Activated gamma-delta T cell (primary cell): ENCODE results near the gene GOLGB1.
"Not testable (repeated sequence)": the region's sequence is repeated elsewhere in the genome, so short reads cannot be mapped to it uniquely, and the experiment has no call there.

Source experiments
- DNase-seq: peaks from one replicate; lab custom pipeline; 2025; lab: John Stamatoyannopoulos, UW

The GOLGB1 gene

DNA sequence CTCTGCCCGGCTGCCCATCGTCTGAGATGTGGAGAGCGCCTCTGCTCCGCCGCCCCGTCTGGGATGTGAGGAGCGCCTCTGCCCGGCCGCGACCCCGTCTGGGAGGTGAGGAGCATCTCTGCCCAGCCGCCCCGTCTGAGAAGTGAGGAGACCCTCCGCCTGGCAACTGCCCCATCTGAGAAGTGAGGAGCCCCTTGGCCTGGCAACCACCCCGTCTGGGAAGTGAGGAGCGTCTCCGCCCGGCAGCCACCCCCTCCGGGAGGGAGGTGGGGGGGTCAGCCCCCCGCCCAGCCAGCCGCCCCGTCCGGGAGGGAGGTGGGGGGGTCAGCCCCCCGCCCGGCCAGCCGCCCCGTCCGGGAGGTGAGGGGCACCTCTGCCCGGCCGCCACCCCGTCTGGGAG, 60.8 kb downstream of the GOLGB1 start:
- DNase-seq, result not testable (repeated sequence)

DNA sequence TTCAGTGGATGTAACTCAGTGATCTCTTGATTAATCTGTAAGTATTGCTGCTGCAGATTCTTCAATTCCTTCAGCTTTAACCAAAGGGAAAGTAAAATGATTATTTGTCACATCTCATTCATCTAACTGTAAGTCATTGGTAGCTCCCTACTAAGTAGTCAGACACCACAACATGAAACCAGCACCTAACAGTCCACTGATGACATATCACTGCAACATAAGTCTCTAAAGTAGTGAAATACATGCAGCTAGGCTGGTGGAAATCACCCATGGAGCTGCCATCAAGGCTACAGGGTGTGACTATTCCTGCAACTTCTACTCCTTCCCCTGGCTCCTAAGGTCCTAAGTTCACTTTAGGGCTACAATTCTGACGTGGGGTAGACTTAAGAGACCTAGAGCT, 67.7 kb downstream of the GOLGB1 start:
- DNase-seq, result no peak

DNA sequence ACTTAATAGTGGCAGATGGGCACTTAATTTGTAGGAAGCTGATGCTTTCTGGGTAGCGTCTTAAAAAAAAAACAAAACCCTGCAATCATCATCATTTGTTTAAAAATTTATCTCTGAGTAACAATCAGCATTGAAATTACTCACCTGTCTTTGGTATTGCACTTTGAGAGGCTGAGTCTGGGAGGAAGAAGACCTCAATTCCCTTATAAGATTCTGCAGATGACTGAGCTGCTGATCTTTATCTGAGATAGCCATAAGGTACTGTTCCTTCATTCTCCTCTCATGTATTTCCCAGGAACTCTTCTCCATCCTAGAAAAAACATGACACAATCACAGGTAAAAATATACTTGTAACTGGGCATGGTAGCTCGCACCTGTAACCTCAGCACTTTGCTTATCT, 72.4 kb downstream of the GOLGB1 start:
- DNase-seq, result no peak

DNA sequence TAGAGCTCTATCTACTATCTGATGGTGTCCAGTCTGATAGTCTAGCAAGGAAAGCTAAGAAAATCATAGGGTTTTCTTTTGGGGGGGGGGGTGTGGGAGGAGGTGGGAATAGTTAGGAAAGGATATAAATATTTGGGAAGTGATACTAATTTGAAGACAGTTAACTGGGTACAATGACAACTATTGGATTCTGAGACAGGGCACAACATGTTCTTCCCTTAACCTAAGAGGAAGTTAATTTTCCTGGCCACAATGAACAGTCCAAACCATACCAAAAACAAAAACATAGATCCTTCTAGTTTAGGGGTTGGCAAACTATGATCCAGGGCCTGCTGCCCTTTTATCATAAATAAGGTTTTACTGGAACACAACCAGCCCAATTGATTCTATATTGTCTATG, 78.9 kb downstream of the GOLGB1 start:
- DNase-seq, result no peak

DNA sequence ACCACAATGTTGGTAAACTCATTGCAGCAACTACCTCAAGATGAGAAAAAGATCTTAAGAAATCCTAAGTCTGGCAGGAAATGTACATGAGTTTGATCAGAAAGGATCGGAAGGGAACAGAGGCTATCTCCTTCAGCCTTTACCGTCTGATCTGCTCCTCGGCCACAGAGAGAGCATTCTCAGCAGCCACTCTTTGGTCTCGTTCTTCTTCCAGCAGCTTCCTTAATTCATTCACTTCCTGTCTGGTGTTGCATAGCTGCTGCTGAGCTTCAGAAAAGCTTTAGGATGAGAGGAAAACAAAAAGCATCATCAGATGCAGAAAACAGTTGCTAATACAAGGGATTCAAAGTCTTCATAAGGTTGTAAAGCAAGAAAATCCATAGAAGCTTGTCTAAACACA, 82.2 kb downstream of the GOLGB1 start:
- no peak for DNase-seq

DNA sequence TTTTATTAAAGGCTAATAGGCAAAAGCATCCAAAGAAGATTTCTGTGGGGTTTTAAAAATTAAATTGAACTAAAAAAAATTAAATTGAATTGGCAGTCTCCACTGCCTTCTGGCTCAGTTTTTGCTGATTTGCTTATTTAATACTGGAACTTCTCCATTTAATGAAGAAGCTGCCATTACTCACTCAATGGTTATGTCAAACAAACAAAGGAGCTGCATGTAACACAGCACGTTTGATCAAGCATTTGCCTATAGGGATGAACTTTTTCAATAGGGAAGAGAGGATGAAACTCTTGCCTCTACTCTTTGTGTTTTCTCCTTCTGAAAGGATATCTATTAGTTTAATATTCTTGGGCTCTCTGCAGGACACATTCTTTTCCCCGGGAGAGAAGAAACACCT, 84.1 kb downstream of the GOLGB1 start:
- no peak for DNase-seq

DNA sequence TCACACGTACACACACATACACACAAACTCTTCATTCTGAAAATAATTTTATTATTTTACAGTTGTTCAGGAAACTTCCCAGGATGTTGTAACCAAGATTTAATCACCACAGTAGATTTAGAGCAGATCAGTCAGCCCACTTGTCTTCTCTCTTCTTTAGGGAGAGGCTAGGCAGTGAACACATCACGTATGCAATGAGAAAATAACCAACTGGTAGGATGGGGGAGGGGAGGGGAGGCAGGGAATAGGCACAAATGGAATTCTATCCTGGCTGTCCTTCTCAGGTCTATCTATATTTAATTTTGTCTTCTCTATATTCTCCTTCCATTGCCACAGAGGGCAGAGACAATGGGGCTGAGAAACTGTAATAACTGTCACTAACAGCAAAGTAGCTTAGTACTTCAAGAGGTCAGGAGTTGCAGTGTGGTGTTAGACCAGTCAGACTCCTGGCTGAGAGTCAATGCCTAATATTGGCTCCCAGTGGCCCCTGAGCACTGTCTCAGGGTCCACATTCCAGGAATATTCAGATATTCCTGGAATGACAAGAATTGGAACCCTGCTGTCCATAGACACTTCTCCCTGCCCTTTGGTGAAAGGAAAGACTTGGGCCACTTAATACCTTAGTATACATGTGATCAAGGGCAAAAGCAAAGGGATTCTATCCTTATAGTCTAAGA, 86.2 kb downstream of the GOLGB1 start:
- DNase-seq, result no peak

DNA sequence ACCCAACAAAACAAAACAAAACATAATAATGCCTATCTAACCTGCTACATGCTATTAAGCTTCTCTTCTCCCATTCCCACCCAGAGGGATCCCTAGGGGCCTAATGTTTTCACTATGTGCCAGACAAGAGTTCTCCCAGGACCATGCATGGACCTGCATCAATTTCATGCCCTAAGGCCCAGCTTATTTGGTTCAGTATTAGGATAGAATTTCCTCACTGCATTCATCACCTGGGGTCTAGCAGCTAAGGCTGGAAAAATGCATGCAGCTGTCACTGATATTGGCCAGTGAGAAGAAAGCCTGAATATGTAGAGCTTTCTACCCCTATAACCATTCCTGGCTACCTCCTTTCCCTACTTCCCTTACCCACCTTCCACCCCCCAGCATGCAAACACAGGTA, 86.8 kb downstream of the GOLGB1 start:
- no peak for DNase-seq

DNA sequence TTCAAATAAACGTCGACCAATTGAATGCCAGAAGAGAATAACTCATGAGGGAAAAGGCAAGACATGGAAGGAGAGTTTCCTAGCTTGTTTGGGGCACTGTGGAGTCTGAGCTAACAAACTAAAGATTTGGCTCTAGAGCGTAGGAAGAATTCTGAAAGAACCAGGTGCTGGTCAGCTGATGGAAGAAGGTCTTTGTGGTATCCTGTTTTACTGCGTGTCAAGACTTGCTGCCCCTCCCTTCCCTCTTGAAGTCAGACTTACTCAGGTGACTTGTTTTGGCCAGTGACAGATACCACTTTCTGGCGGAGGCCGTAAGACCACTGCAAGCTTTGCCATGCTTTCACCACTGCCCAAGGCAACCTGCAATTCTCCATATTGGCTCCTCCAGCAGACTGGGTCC, 88.2 kb downstream of the GOLGB1 start:
- no peak for DNase-seq

DNA sequence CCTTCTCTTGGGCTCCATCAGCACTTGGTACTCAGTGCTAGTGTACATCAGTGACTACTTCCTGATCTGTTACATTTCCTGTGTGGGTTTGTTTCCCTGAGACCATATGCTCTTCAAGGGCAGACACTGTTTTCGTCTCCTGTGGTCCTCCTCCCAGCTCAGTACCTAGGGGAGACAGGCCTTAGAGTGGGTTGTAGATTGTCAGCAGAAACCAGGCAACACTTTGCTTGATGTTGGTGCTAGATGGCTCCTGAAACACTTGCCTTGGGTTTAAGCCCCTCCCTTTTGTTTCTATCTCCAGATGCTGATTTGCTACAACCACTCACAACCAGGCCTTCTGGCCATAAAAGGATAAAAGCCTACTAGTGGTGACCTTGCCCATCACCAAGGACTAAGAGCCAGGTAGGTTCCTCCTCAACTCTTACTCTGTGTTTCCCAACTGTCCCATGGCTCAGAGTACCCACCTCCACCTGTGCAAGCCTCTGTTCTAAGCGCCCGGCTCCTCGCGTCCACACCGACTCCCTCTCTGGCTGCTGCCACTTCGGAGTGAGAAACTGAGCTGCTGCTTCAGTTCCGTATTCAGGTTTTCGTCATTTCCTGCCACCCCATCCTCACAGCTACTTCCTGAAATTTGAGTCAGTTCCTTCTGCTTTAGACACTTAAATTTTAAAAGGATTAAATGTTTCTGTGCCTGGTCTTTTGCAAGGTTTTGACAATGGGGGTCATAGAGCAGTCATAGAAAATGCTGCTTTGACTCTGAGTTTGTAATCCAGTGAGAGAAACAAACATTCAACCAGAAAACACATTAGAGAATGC, 89.0 kb downstream of the GOLGB1 start, which contains the start of gene HCLS1:
Gene HCLS1, minus strand, starts transcription at position 548 of the 816 bp plus-strand sequence. CDS start 2,556 bp downstream, outside the sequence.
- DNase-seq, result peak; percentile 17

DNA sequence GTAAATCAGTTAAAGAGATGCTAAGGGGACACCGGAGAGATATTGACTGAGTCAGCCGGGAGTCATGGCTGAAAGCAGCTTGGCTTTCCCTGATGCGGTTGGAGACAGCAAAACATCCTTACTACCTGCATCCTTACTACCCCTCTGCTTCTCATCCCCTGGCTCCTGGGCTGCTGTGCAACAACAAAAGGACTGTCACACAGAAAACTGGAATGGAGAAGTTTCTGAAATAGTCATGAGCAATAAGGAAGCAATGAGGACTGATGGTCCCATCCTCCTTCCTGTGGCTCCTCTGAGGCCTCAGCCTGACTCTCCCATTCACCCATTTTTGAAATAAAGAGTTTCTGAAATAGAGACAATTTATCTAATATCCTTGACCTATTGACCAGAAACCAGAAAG, 90.0 kb downstream of the GOLGB1 start:
- DNase-seq, result no peak

DNA sequence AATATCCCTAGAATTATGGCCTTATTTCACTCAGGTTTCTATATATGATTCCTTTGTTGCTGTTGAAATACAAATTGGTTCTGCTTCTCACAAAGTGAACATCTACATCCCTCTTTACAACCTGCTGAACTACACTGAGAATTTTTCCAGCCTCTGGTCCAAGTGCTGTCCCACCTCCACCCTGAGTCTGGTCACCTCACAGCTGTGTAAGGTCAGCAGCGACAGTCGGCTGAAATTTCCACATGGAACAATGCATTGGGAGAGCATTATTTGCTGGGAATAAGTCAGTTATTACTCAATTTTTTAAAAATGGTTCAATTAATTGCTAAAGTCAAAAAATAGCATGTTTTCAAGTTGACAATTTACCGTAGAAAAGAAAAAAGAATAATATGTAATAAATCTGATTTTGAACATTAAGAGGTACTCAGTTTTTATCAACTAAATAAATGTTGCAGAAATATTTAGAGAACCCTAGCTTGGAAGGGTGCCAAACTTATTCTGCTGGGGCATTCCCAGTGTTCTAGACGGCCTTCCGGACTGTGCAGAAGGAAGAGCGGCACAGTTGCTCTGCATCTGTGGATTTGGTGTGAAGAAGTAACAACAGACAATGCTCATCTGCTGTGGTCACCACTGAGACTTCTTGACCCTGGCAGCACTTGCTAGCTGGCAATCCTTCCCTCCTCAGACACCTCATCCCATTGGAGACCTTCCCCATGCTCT, 90.7 kb downstream of the GOLGB1 start:
- no peak for DNase-seq

DNA sequence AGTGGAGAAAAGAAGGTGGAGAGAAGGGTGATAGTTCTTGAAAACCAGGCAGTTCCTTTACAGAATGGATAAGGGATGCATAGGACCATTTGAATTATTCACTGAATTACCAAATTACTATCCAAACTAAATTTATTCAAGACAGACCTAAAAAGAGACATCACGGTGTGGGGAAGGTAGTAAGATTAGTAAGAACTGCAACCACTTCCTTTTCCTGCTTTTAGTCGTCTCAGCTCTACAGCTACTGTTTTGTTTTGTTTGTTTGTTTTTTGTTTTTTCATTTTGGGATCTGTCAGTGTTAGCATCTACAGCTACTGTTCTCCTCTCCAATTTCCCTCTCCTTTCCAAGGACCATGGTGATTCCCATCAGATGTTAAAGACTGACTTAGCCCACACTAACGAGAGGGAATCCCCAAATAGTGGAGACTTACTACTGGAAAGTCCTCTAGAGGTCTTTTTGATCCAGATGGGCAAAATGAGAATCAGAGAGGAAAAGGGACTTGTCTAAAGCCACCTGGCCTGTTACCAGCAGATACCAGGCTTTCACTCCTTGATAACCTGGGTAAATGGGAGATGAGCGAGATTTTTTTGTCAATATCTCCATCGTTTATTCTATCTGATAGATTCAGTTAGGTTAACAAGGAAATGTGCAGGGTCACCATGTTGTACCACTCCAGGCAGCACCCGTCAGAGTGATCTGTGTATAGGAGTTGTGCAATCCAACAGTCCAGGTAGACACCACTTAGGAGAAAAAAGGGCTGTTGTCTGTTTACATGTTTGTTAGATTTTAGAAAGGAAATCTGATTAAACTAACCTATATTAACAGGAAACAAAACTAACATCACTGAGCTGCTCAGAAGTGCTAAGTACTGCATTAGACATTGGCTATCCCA, 94.8 kb downstream of the GOLGB1 start:
- DNase-seq, result no peak

DNA sequence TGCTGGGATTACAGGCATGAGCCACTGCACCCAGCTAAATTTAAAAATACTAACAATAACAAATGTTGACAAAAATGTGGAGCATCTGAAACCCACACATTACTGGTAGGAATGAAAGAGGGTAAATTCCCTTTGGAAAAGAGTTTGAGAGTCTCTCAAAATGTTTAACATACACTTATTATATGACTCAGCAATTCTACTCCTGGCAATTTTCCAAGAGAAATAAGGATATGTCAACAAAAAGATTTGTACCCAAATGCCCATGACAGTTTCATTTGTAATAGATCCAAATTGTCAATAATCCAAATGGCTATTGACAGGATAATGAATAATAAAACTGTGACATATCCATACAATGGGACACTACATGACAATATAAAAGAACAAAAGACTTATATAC, 97.9 kb downstream of the GOLGB1 start:
- no peak for DNase-seq

DNA sequence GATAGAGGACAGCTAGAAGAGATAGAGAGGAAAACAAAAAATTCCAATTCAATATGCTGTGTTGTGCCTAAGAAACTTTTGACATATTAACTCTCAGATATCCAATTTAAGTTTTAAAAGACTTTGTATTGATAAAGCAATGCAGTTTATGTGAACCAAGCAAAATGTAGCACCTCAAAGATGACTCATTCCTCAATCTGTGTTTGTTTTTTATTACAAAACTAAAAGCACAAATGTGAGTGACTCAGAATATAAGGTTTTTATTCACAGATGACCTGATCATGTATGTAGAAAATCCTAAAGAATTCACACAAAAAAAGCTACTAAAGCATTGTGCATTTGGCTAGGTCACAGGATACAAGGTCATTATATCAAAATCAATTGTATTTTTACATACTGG, 99.9 kb downstream of the GOLGB1 start:
- no peak for DNase-seq

DNA sequence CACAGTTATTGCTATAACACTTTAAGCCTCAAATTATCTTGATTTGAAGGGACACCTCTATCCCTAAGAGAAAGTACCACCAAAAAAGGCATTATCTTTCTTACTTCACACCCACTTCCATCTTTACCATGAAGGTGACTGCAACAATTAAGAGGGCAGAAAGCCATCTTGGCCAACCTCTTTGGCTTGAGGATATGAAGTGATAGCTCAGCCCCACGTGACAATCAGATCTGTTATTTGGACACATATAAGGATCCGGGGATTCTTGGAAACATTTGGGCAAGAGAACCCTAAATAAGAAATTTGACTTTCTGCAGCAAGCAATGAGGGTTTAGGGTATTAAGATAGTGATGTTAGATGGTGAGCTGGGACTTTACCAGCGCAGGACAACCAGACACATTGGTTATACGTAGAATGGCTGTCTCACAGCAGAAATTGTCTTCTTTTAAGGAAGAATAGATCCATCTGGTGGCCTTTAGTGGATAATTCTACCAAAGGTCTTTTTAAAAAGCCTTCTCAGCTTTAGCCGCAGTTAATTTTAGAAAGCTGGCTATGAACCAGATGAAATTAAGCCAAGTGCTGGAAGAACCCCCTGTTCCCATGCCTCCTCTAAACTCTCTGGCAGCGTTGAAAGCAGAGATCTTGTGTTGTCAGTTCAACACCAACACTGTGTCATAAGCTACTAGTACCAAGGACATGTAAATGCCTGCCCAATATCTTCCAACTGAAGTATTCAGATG, 101.2 kb downstream of the GOLGB1 start:
- DNase-seq, result no peak

DNA sequence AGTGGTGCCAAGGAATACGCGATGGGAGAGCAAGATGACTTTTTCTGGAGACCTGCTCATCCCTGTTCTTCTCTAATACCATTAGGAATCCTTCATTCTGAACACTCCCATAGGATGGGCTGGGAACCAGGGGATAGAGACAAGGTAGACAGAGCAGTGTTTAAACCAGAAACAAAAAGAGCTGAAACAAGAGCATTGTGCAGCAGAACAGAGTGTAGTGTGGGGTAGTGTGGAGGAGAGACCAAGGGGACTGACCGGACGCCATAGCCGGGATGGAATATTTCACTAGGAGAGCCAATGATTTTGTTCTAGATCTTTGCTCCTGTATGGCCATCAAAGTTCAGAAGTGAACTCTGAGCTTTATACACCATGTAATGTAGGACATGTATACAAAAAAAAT, 104.5 kb downstream of the GOLGB1 start:
- DNase-seq, result no peak

DNA sequence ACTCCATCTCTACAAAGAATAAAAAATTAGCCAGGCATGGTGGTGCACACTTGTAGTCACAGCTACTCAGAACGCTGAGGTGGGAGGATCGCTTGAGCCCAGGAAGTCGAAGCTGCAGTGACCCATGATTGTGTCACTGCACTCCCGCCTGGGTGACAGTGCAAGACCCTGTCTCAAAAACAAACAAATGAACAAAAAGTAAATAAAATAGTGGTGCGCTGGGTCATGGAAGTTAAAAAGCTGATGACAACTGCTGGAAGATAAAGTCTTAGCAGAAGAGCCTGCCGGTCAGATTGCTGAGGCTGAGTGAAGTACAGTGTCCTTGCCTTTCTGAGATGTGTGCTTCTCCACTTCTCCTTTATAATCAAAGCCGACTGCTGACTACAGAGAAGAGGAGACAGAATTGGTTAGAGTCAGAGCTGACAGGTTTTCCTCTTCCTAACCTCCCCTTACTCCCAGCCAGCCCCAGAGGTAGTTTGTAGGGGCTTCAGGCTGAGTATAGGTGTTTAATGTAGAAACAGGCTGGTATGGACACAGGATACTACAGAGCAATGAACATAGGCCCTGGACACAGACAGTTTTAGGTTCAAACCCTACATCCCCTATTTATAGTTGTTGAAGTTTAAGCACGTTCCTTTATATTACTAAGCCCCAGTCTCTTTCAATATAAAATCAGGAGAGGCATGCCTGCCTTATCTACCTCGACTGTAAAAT, 106.8 kb downstream of the GOLGB1 start:
- DNase-seq, result no peak

DNA sequence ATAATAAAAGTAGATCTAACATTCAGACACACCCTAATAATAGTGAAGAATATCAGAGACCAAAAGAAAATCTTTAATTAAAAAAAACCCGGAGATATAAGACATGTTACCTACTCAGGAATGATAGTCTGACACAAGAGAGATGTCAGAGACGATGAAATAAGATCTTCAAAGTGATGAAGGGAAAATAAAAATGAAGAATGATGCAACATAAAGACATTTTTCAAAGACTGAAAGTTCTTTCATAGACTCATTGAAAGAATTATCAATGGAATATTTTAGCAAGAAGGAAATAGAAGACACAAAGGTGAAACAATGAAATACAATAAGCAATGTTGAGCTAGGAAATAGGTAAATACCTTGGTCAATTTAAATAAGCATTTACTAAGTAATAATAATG, 108.4 kb downstream of the GOLGB1 start:
- no peak for DNase-seq

DNA sequence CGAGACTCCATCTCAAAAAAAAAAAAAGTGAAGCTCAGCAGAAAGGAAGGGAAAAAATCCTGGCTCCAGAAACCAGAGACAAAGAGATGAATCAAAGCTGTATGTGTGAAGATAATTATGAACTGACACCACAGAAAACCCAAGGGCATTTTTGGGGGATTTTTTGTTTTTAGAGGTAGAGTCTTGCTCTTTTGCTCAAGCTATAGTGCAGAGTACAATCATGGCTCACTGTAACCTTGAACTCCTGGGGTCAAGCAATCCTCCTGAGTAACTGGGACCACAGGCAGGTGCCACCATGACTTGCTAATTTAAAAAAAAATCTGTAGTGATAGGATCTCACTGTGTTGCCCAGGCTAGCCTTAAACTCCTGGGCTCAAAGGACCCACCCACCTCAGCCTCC, 111.6 kb downstream of the GOLGB1 start:
- no peak for DNase-seq
